ENCODE results near the gene SH3BP5L. TPM values are rescaled to one million over a fixed set of nuclear protein-coding genes. Genes with fewer than 3 reads are reported as not detected.

The SH3BP5L gene
- total and polyA plus RNA-seq, 2 of the 13 experiments (the other 11 are each of a cell fraction or from before 2014, with no cell fraction given), result 10.3 to 14.9 TPM

DNA sequence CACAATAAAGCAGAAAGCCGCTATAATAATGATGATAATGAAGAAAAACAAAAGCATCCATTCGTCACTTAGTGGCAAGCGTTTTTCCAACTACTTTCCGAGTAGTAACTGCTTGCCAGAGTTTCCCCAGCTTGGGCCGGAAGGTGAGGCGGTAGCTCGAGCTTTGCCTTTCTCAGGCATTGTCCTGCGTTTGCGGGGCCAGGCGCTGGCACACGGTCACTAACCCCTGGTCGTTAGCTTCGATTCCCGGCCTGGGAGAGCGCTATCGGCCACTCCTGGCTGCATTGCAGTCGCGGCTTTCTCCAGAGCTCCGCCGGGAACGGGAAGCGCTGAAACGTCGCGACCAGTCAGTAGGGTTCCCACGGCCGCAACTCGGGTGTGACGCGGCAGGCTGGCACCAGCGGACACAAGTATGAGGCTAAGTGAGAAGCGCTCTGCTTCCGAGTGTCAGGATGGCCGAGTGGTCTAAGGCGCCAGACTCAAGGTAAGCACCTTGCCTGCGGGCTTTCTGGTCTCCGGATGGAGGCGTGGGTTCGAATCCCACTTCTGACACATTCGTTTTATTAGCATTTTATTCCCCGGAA, 47.8 kb upstream of the SH3BP5L start (continued):
- 0 out of 2 replicates have a peak, but pooled peaks have one; percentile 62 for TF ChIP-seq SMAD3 (CRISPR knock-in tag; IDR thresholded peaks at IDR 0.05)
- TF ChIP-seq MED8 (CRISPR knock-in tag; IDR thresholded peaks at IDR 0.05; ENCODE audit: insufficient replicate concordance), result peak; percentile 63
- peak; percentile 38; the same call in 1 of the 2 replicates for TF ChIP-seq ZMYM4 (CRISPR knock-in tag; IDR thresholded peaks at IDR 0.05)
- no peak; the same call in 1 of the 2 replicates for TF ChIP-seq CBFB (CRISPR knock-in tag; IDR thresholded peaks at IDR 0.05)
- peak; percentile 90; the same call in 1 of the 2 replicates for TF ChIP-seq SNAI1 (CRISPR knock-in tag; IDR thresholded peaks at IDR 0.05; ENCODE audit: borderline replicate concordance)
- TF ChIP-seq FOXK1 (CRISPR knock-in tag; IDR thresholded peaks at IDR 0.05; ENCODE audit: borderline replicate concordance, low read depth), result peak; percentile 75
- no peak for TF ChIP-seq RXRB (CRISPR knock-in tag; IDR thresholded peaks at IDR 0.05; ENCODE audit: borderline replicate concordance)
- TF ChIP-seq, protein P1, sequence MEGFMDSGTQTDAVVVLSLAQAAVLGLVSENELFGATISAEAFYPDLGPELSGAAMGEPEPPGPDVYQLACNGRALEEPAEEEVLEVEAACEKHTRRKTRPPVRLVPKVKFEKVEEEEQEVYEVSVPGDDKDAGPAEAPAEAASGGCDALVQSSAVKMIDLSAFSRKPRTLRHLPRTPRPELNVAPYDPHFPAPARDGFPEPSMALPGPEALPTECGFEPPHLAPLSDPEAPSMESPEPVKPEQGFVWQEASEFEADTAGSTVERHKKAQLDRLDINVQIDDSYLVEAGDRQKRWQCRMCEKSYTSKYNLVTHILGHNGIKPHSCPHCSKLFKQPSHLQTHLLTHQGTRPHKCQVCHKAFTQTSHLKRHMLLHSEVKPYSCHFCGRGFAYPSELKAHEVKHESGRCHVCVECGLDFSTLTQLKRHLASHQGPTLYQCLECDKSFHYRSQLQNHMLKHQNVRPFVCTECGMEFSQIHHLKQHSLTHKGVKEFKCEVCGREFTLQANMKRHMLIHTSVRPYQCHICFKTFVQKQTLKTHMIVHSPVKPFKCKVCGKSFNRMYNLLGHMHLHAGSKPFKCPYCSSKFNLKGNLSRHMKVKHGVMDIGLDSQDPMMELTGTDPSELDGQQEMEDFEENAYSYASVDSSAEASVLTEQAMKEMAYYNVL (CRISPR knock-in tag; IDR thresholded peaks at IDR 0.05; ENCODE audit: borderline replicate concordance), result peak; percentile 75
- peak; percentile 46; the same call in 1 of the 2 replicates for TF ChIP-seq ZNF441 (CRISPR knock-in tag; IDR thresholded peaks at IDR 0.05; ENCODE audit: borderline replicate concordance)
- peak; percentile 85; the same call in 1 of the 2 replicates for TF ChIP-seq CAMTA2 (CRISPR knock-in tag; IDR thresholded peaks at IDR 0.05; ENCODE audit: borderline replicate concordance)
- no peak for TF ChIP-seq ZFYVE20 (CRISPR knock-in tag; IDR thresholded peaks at IDR 0.05; ENCODE audit: borderline replicate concordance, low read depth)
- TF ChIP-seq ZNF343 (CRISPR knock-in tag; IDR thresholded peaks at IDR 0.05), result 0 out of 2 replicates have a peak, but pooled peaks have one; percentile 47
- TF ChIP-seq, protein P2, sequence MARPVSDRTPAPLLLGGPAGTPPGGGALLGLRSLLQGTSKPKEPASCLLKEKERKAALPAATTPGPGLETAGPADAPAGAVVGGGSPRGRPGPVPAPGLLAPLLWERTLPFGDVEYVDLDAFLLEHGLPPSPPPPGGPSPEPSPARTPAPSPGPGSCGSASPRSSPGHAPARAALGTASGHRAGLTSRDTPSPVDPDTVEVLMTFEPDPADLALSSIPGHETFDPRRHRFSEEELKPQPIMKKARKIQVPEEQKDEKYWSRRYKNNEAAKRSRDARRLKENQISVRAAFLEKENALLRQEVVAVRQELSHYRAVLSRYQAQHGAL (CRISPR knock-in tag; IDR thresholded peaks at IDR 0.05; ENCODE audit: not compliant biosample characterization), result no peak
- TF ChIP-seq, protein P3, sequence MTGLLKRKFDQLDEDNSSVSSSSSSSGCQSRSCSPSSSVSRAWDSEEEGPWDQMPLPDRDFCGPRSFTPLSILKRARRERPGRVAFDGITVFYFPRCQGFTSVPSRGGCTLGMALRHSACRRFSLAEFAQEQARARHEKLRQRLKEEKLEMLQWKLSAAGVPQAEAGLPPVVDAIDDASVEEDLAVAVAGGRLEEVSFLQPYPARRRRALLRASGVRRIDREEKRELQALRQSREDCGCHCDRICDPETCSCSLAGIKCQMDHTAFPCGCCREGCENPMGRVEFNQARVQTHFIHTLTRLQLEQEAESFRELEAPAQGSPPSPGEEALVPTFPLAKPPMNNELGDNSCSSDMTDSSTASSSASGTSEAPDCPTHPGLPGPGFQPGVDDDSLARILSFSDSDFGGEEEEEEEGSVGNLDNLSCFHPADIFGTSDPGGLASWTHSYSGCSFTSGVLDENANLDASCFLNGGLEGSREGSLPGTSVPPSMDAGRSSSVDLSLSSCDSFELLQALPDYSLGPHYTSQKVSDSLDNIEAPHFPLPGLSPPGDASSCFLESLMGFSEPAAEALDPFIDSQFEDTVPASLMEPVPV (CRISPR knock-in tag; IDR thresholded peaks at IDR 0.05), result peak; percentile 83
- TF ChIP-seq GABPA (IDR thresholded peaks at IDR 0.05; ENCODE audit: low read depth, low read length), result no peak
- peak; percentile 55; the same call in 1 of the 2 replicates for TF ChIP-seq GABPA (CRISPR knock-in tag; IDR thresholded peaks at IDR 0.05; ENCODE audit: low read depth)
- peak; percentile 59; the same call in 1 of the 2 replicates for TF ChIP-seq ZSCAN9 (CRISPR knock-in tag; IDR thresholded peaks at IDR 0.05; ENCODE audit: borderline replicate concordance)
- TF ChIP-seq MZF1 (CRISPR knock-in tag; IDR thresholded peaks at IDR 0.05; ENCODE audit: borderline replicate concordance), result no peak
- TF ChIP-seq CHD4 (IDR thresholded peaks at IDR 0.05; ENCODE audit: borderline replicate concordance, low read length), result no peak
- TF ChIP-seq GATAD1 (CRISPR knock-in tag; IDR thresholded peaks at IDR 0.05), result peak; percentile 49; the same call in 1 of the 2 replicates
- TF ChIP-seq TAF1 (CRISPR knock-in tag; IDR thresholded peaks at IDR 0.05), result peak; percentile 61
- TF ChIP-seq, protein P4, sequence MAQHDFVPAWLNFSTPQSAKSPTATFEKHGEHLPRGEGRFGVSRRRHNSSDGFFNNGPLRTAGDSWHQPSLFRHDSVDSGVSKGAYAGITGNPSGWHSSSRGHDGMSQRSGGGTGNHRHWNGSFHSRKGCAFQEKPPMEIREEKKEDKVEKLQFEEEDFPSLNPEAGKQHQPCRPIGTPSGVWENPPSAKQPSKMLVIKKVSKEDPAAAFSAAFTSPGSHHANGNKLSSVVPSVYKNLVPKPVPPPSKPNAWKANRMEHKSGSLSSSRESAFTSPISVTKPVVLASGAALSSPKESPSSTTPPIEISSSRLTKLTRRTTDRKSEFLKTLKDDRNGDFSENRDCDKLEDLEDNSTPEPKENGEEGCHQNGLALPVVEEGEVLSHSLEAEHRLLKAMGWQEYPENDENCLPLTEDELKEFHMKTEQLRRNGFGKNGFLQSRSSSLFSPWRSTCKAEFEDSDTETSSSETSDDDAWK (CRISPR knock-in tag; IDR thresholded peaks at IDR 0.05), result no peak
- TF ChIP-seq ZNF879 (CRISPR knock-in tag; IDR thresholded peaks at IDR 0.05), result no peak
- peak; percentile 45 for TF ChIP-seq SAP130 (CRISPR knock-in tag; IDR thresholded peaks at IDR 0.05; ENCODE audit: low read depth)
- no peak for TF ChIP-seq ZNF138 (CRISPR knock-in tag; IDR thresholded peaks at IDR 0.05; ENCODE audit: low read depth)
